CD4-positive, alpha-beta T cell (primary cell): ENCODE results near the gene PI4KB. TPM values are rescaled to one million over a fixed set of nuclear protein-coding genes. Genes with fewer than 3 reads are reported as not detected.

Source experiments
- ATAC-seq: fragments of 200-7000 bp; cut with Tn5 transposase; one replicate; pipeline ENCODE4 v1.10.0; 2022; ENCODE audit warnings: mild to moderate bottlenecking; ENCODE audit not compliant: poor library complexity
- CTCF ChIA-PET: fragments of 350-600 bp; sonication (Branson Sonifier 250); formaldehyde crosslinking; loops from one replicate; lab custom pipeline; 2021; ENCODE audit warnings: antibody characterized with exemption, inconsistent platforms; lab: Charles Lee
- POLR2A ChIA-PET: fragments of 350-600 bp; sonication (Branson Sonifier 250); formaldehyde crosslinking; loops from one replicate; lab custom pipeline; 2021; ENCODE audit warnings: antibody characterized with exemption, inconsistent platforms; lab: Charles Lee
- DNase-seq, 14 experiments: peaks; one replicate each; pipeline ENCODE4 v3.0.0-alpha.2; 2013 to 2020; ENCODE audit warnings: mixed read lengths in 2 of 14
- H3K27ac ChIP-seq, 2 donors: one replicate each; pipeline versions ENCODE4 v1.5.1 to v1.7.0; 2013; ENCODE audit warnings: low read length in 2 of 2, low read depth in 1 of 2, mild to moderate bottlenecking in 1 of 2
- H3K27me3 ChIP-seq, 2 experiments: 1 replicate in 1 of 2; 2 replicates in 1 of 2; pipeline versions ENCODE4 v1.6.1 to v1.7.0; 2013; ENCODE audit warnings: low read length in 2 of 2, control low read depth in 1 of 2, mild to moderate bottlenecking in 1 of 2, moderate library complexity in 1 of 2; ENCODE audit not compliant: insufficient read depth in 2 of 2, control insufficient read depth in 1 of 2
- H3K36me3 ChIP-seq: one replicate; pipeline ENCODE4 v1.6.1; 2013; ENCODE audit warnings: low read length, control low read depth; ENCODE audit not compliant: insufficient read depth
- H3K4me1 ChIP-seq: one replicate; pipeline ENCODE4 v1.6.1; 2013; ENCODE audit warnings: low read length, control low read depth; ENCODE audit not compliant: insufficient read depth
- H3K4me3 ChIP-seq: one replicate; pipeline ENCODE4 v1.5.1; 2013; ENCODE audit warnings: mild to moderate bottlenecking, low read length, moderate library complexity
- H3K9me3 ChIP-seq, 2 experiments: 1 replicate in 1 of 2; 2 replicates in 1 of 2; pipeline versions ENCODE4 v1.6.1 to v1.7.0; 2013; ENCODE audit warnings: low read length in 2 of 2, mild to moderate bottlenecking in 2 of 2, control low read depth in 1 of 2, moderate library complexity in 1 of 2; ENCODE audit not compliant: control insufficient read depth in 1 of 2, insufficient read depth in 1 of 2
- H3K27ac Mint-ChIP-seq: one replicate; pipeline ENCODE4 v1.8.0; 2020; ENCODE audit warnings: mixed read lengths
- H3K27me3 Mint-ChIP-seq: one replicate; pipeline ENCODE4 v1.8.0; 2021; ENCODE audit warnings: mixed read lengths
- H3K36me3 Mint-ChIP-seq: one replicate; pipeline ENCODE4 v1.8.0; 2021; ENCODE audit warnings: low read depth, mixed read lengths
- H3K4me1 Mint-ChIP-seq: one replicate; pipeline ENCODE4 v1.8.0; 2021; ENCODE audit warnings: low read depth, mixed read lengths
- H3K4me3 Mint-ChIP-seq: one replicate; pipeline ENCODE4 v1.8.0; 2020; ENCODE audit warnings: mild to moderate bottlenecking, mixed read lengths
- H3K9me3 Mint-ChIP-seq: one replicate; pipeline ENCODE4 v1.8.0; 2020; ENCODE audit warnings: mixed read lengths
- intact Hi-C, 2 experiments: fragments of 100-400 bp; cut with DNase I in 1 of 2; cut with micrococcal nuclease in 1 of 2; formaldehyde crosslinking; loops; one replicate each; pipeline versions ENCODE4 v1.15.1 to v1.9.0; 2023 to 2025; cut with DNase I, micrococcal nuclease
- total RNA-seq, 174 experiments: library from RNA in 2 of 174; stranded (reverse) in 2 of 174; gene quantifications; one replicate each; pipeline ENCODE4 v1.2.3 and lab custom pipeline; 2021 to 2026
- TF ChIP-seq, protein P1 (sequence below): fragments of 200-600 bp; IDR thresholded peaks from one replicate; pipeline ENCODE4 v1.8.0; 2022; ENCODE audit warnings: antibody characterized with exemption, mild to moderate bottlenecking

The PI4KB gene
- total RNA-seq, 2 experiments from 2014 or later = 50.2 to 51.0 TPM

DNA sequence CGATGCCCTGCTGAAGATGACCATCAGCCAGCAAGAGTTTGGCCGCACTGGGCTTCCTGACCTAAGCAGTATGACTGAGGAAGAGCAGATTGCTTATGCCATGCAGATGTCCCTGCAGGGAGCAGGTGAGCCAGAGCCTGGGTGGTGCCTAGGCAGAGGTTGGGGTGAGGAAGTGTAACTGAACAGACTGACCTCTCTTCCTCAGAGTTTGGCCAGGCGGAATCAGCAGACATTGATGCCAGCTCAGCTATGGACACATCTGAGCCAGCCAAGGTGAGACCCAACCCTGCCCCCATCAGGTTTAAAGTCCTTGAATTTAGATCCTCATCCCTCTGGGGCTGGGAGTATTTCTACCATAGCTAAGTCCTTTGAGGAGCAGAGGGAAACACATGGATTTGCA is 60.9 kb downstream of the PI4KB start:
- Histone ChIP-seq H3K27me3 (no peaks in the 10 kb centered on the region), H3K36me3 (peaks cover 59% of the 10 kb centered on the region), H3K4me3 (no peak overlapping the region), H3K4me1 (no peaks in the 10 kb centered on the region), H3K27ac (no peak overlapping the region), H3K9me3 (no peaks in the 10 kb centered on the region)
- ChIA-PET POLR2A (no interaction called here), CTCF (no interaction called here)
- Mint-ChIP-seq H3K9me3 (no peaks in the 10 kb centered on the region), H3K36me3 (peaks cover 79% of the 10 kb centered on the region), H3K4me3 (no peak overlapping the region), H3K27me3 (no peaks in the 10 kb centered on the region), H3K4me1 (no peaks in the 10 kb centered on the region), H3K27ac (no peak overlapping the region)
- intact Hi-C loops = no loop called here
- TF ChIP-seq, protein P1, sequence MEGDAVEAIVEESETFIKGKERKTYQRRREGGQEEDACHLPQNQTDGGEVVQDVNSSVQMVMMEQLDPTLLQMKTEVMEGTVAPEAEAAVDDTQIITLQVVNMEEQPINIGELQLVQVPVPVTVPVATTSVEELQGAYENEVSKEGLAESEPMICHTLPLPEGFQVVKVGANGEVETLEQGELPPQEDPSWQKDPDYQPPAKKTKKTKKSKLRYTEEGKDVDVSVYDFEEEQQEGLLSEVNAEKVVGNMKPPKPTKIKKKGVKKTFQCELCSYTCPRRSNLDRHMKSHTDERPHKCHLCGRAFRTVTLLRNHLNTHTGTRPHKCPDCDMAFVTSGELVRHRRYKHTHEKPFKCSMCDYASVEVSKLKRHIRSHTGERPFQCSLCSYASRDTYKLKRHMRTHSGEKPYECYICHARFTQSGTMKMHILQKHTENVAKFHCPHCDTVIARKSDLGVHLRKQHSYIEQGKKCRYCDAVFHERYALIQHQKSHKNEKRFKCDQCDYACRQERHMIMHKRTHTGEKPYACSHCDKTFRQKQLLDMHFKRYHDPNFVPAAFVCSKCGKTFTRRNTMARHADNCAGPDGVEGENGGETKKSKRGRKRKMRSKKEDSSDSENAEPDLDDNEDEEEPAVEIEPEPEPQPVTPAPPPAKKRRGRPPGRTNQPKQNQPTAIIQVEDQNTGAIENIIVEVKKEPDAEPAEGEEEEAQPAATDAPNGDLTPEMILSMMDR = no peak
- ATAC-seq (no peak), DNase-seq (no peak)

DNA sequence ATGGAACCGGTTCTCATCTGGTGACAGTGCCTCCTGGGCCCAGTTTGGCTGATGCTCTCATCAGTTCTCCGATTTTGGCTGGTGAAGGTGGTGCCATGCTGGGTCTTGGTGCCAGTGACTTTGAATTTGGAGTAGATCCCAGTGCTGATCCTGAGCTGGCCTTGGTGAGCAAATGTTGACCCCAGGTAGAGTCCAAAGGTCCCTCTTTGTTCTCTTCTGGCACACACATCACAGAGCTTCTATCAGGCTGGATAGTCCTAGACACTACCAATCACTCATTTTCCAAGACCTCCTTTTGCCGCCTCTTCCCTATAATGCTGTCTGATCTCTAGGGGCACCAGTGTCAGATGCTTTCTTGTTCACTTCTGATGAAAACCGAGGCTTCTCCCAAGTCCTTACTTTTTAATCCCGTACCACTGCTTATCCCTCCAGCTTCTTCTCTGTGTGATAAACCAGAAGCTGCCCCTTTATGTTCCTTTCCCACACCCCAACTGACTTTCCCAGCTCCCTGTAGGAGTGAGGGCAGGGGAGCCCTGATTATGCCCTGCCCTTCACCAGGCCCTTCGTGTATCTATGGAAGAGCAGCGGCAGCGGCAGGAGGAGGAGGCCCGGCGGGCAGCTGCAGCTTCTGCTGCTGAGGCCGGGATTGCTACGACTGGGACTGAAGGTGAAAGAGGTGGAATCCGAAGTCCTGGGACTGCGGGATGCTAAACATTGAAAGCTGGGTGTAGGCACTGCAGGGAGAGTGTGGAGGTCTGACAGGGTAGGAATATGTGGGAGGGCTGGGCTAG is 61.6 kb downstream of the PI4KB start:
- intact Hi-C loops = no loop called here
- Histone ChIP-seq H3K4me1 (no peaks in the 10 kb centered on the region), H3K4me3 (no peak overlapping the region), H3K36me3 (peaks cover 59% of the 10 kb centered on the region), H3K9me3 (no peaks in the 10 kb centered on the region), H3K27ac (no peak overlapping the region), H3K27me3 (no peaks in the 10 kb centered on the region)
- ChIA-PET CTCF (no interaction called here), POLR2A (no interaction called here)
- TF ChIP-seq, protein P1 = no peak
- Mint-ChIP-seq H3K4me1 (no peaks in the 10 kb centered on the region), H3K36me3 (peaks cover 76% of the 10 kb centered on the region), H3K4me3 (no peak overlapping the region), H3K9me3 (no peaks in the 10 kb centered on the region), H3K27ac (no peak overlapping the region), H3K27me3 (no peaks in the 10 kb centered on the region)
- no peak for DNase-seq
- ATAC-seq = no peak

DNA sequence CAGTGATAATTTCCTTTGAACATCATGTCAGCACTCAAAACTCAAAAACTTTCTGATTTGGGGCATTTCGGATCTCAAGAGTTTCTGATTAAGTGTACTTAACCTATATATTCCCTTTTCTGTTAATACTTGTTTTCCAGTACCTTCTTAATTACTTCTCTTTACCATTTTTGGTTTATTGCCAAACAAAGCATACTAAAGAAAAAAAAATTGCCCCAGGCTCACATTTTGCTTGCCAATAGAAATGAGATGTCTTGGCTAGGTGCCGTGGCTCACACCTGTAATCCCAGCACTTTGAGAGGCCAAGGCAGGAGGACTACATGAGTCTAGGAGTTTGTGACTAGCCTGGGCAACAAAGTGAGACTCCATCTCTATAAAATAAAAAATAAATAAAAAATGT is 67.9 kb downstream of the PI4KB start:
- H3K4me3 ChIP-seq = no peak overlapping the region
- no peaks in the 10 kb centered on the region for H3K9me3 Mint-ChIP-seq
- H3K4me1 ChIP-seq = peaks cover 16% of the 10 kb centered on the region
- H3K4me1 Mint-ChIP-seq = peaks cover 29% of the 10 kb centered on the region
- no peak overlapping the region for H3K4me3 Mint-ChIP-seq
- ChIA-PET POLR2A (no interaction called here), CTCF (no interaction called here)
- intact Hi-C loops = loop anchor here in 1 of 2 experiments (10.0 kb wide), 1 partner anchor 245 kb away; no protein-coding TSS in a partner anchor
- H3K27ac Mint-ChIP-seq = no peak overlapping the region
- peaks cover 29% of the 10 kb centered on the region for H3K36me3 ChIP-seq
- no peak for DNase-seq
- no peaks in the 10 kb centered on the region for H3K27me3 ChIP-seq
- peaks cover 40% of the 10 kb centered on the region for H3K36me3 Mint-ChIP-seq
- TF ChIP-seq, protein P1 = no peak
- no peak overlapping the region for H3K27ac ChIP-seq
- H3K9me3 ChIP-seq = no peaks in the 10 kb centered on the region
- H3K27me3 Mint-ChIP-seq = peaks cover 4% of the 10 kb centered on the region
- no peak for ATAC-seq
